Activated CD4-positive, alpha-beta memory T cell treated with anti-CD3 and anti-CD28 coated beads for 36 hours (primary cell): ENCODE data around the gene KCNK5. TPM values are rescaled to one million over a fixed set of nuclear protein-coding genes. Genes with fewer than 3 reads are reported as not detected.

Experiments used
- CTCF ChIA-PET: fragments of 350-600 bp; sonication (Branson Sonifier 250); formaldehyde crosslinking; loops from one replicate; lab custom pipeline; 2021; ENCODE audit warnings: antibody characterized with exemption, inconsistent platforms; lab: Charles Lee
- POLR2A ChIA-PET: fragments of 350-600 bp; sonication (Branson Sonifier 250); formaldehyde crosslinking; loops from one replicate; lab custom pipeline; 2021; ENCODE audit warnings: antibody characterized with exemption; lab: Charles Lee
- DNase-seq: peaks from one replicate; pipeline ENCODE4 v3.0.0-alpha.2; 2020
- H3K27ac Mint-ChIP-seq: one replicate; pipeline ENCODE4 v1.8.0; 2021; ENCODE audit warnings: mixed read lengths
- H3K27me3 Mint-ChIP-seq: one replicate; pipeline ENCODE4 v1.8.0; 2021; ENCODE audit warnings: mixed read lengths
- H3K36me3 Mint-ChIP-seq: one replicate; pipeline ENCODE4 v1.8.0; 2021; ENCODE audit warnings: mixed read lengths
- H3K4me1 Mint-ChIP-seq: one replicate; pipeline ENCODE4 v1.8.0; 2021; ENCODE audit warnings: low read depth, mixed read lengths
- H3K4me3 Mint-ChIP-seq: one replicate; pipeline ENCODE4 v1.8.0; 2021; ENCODE audit warnings: mild to moderate bottlenecking, mixed read lengths
- H3K9me3 Mint-ChIP-seq: one replicate; pipeline ENCODE4 v1.8.0; 2021; ENCODE audit warnings: mixed read lengths
- intact Hi-C: fragments of 100-400 bp; cut with micrococcal nuclease; formaldehyde crosslinking; loops from one replicate; pipeline ENCODE4 v1.15.1; 2023
- total RNA-seq, 2 experiments: library from RNA; stranded (reverse); gene quantifications; one replicate each; pipeline ENCODE4 v1.2.3, GENCODE V29; 2021

Gene KCNK5
- total RNA-seq, 2 experiments from 2014 or later, result 16.2 to 16.5 TPM

GRCh38 chr6:39213195-39213920 is 15.9 kb downstream of the KCNK5 start:
- H3K4me1 Mint-ChIP-seq, result peaks cover 20% of the 10 kb centered on the region
- ChIA-PET POLR2A (no interaction called here), CTCF (no interaction called here)
- H3K27ac Mint-ChIP-seq, result no peak overlapping the region
- no peaks in the 10 kb centered on the region for H3K9me3 Mint-ChIP-seq
- DNase-seq, result no peak
- intact Hi-C loops, result no loop called here
- H3K36me3 Mint-ChIP-seq, result peaks cover 19% of the 10 kb centered on the region
- H3K4me3 Mint-ChIP-seq, result no peak overlapping the region
- no peaks in the 10 kb centered on the region for H3K27me3 Mint-ChIP-seq

GRCh38 chr6:39211183-39211582 is 18.1 kb downstream of the KCNK5 start:
- intact Hi-C loops, result no loop called here
- Mint-ChIP-seq H3K27ac (no peak overlapping the region), H3K4me1 (peaks cover 17% of the 10 kb centered on the region), H3K9me3 (no peaks in the 10 kb centered on the region), H3K4me3 (no peak overlapping the region), H3K36me3 (peaks cover 19% of the 10 kb centered on the region), H3K27me3 (no peaks in the 10 kb centered on the region)
- CTCF ChIA-PET, result no interaction called here
- POLR2A ChIA-PET, result no interaction called here
- DNase-seq, result no peak

- Mint-ChIP-seq H3K27me3 (no peaks in the 10 kb centered on the region), H3K27ac (no peak overlapping the region), H3K4me1 (peaks cover 17% of the 10 kb centered on the region), H3K4me3 (no peak overlapping the region), H3K36me3 (peaks cover 19% of the 10 kb centered on the region), H3K9me3 (no peaks in the 10 kb centered on the region)
- intact Hi-C loops, result no loop called here
- no peak for DNase-seq
- ChIA-PET CTCF (no interaction called here), POLR2A (interaction anchor here (0.9 kb wide), 1 partner anchor 9 kb away, joined by 3 read pairs; no protein-coding TSS in a partner anchor)
These were observed 18.8 kb downstream of the KCNK5 start for GRCh38 chr6:39210450-39210849.

GRCh38 chr6:39209911-39210310 is 19.4 kb downstream of the KCNK5 start:
- Mint-ChIP-seq H3K9me3 (no peaks in the 10 kb centered on the region), H3K27me3 (no peaks in the 10 kb centered on the region), H3K4me1 (peaks cover 17% of the 10 kb centered on the region), H3K27ac (no peak overlapping the region), H3K36me3 (peaks cover 19% of the 10 kb centered on the region), H3K4me3 (no peak overlapping the region)
- ChIA-PET POLR2A (interaction anchor here (0.9 kb wide), 1 partner anchor 10 kb away, joined by 3 read pairs; no protein-coding TSS in a partner anchor), CTCF (no interaction called here)
- intact Hi-C loops, result no loop called here
- DNase-seq, result no peak

GRCh38 chr6:39209360-39209811 is 19.9 kb downstream of the KCNK5 start:
- H3K4me1 Mint-ChIP-seq, result peaks cover 17% of the 10 kb centered on the region
- intact Hi-C loops, result no loop called here
- H3K27me3 Mint-ChIP-seq, result no peaks in the 10 kb centered on the region
- H3K9me3 Mint-ChIP-seq, result no peaks in the 10 kb centered on the region
- H3K27ac Mint-ChIP-seq, result no peak overlapping the region
- CTCF ChIA-PET, result no interaction called here
- POLR2A ChIA-PET, result no interaction called here
- H3K4me3 Mint-ChIP-seq, result no peak overlapping the region
- peak; percentile 11 for DNase-seq
- peaks cover 16% of the 10 kb centered on the region for H3K36me3 Mint-ChIP-seq

- Mint-ChIP-seq H3K27me3 (no peaks in the 10 kb centered on the region), H3K9me3 (no peaks in the 10 kb centered on the region), H3K27ac (no peak overlapping the region), H3K36me3 (peaks cover 11% of the 10 kb centered on the region), H3K4me3 (no peak overlapping the region), H3K4me1 (peaks cover 17% of the 10 kb centered on the region)
- CTCF ChIA-PET, result interaction anchor here (0.8 to 1.0 kb wide), 2 partner anchors 94 to 334 kb away, joined by 3 to 4 read pairs; no protein-coding TSS in a partner anchor
- POLR2A ChIA-PET, result no interaction called here
- no peak for DNase-seq
- intact Hi-C loops, result no loop called here
These were observed 21.0 kb downstream of the KCNK5 start for GRCh38 chr6:39208223-39208739.

GRCh38 chr6:39207416-39208222 is 21.7 kb downstream of the KCNK5 start:
- intact Hi-C loops, result no loop called here
- H3K9me3 Mint-ChIP-seq, result no peaks in the 10 kb centered on the region
- no peak overlapping the region for H3K4me3 Mint-ChIP-seq
- no peak overlapping the region for H3K27ac Mint-ChIP-seq
- CTCF ChIA-PET, result interaction anchor here (0.8 to 1.0 kb wide), 2 partner anchors 95 to 333 kb away, joined by 3 to 4 read pairs; no protein-coding TSS in a partner anchor
- H3K36me3 Mint-ChIP-seq, result peaks cover 10% of the 10 kb centered on the region
- H3K27me3 Mint-ChIP-seq, result no peaks in the 10 kb centered on the region
- H3K4me1 Mint-ChIP-seq, result peaks cover 17% of the 10 kb centered on the region
- POLR2A ChIA-PET, result no interaction called here
- DNase-seq, result no peak

GRCh38 chr6:39206250-39206721 is 23.0 kb downstream of the KCNK5 start:
- POLR2A ChIA-PET, result interaction anchor here (0.6 kb wide), 1 partner anchor 20 kb away, joined by 4 read pairs; no protein-coding TSS in a partner anchor
- CTCF ChIA-PET, result no interaction called here
- H3K4me3 Mint-ChIP-seq, result no peak overlapping the region
- DNase-seq, result no peak
- H3K9me3 Mint-ChIP-seq, result no peaks in the 10 kb centered on the region
- intact Hi-C loops, result no loop called here
- peaks cover 9% of the 10 kb centered on the region for H3K36me3 Mint-ChIP-seq
- H3K4me1 Mint-ChIP-seq, result peaks cover 17% of the 10 kb centered on the region
- no peaks in the 10 kb centered on the region for H3K27me3 Mint-ChIP-seq
- H3K27ac Mint-ChIP-seq, result no peak overlapping the region

- POLR2A ChIA-PET, result no interaction called here
- H3K27ac Mint-ChIP-seq, result no peak overlapping the region
These were observed 24.5 kb downstream of the KCNK5 start for GRCh38 chr6:39204646-39205244.

GRCh38 chr6:39204160-39204495 is 25.1 kb downstream of the KCNK5 start:
- POLR2A ChIA-PET, result no interaction called here
- Mint-ChIP-seq H3K4me1 (peaks cover under 1% of the 10 kb centered on the region), H3K27ac (no peak overlapping the region), H3K9me3 (no peaks in the 10 kb centered on the region), H3K27me3 (no peaks in the 10 kb centered on the region), H3K4me3 (no peak overlapping the region), H3K36me3 (peaks cover 7% of the 10 kb centered on the region)
- CTCF ChIA-PET, result no interaction called here
- intact Hi-C loops, result no loop called here
- no peak for DNase-seq

More at GRCh38 chr6:39204646-39205244, 24.5 kb downstream of the KCNK5 start:
- H3K36me3 Mint-ChIP-seq, result peaks cover 8% of the 10 kb centered on the region
- intact Hi-C loops, result no loop called here
- no peaks in the 10 kb centered on the region for H3K27me3 Mint-ChIP-seq
- H3K4me1 Mint-ChIP-seq, result peaks cover 7% of the 10 kb centered on the region
- no peak for DNase-seq
- no peaks in the 10 kb centered on the region for H3K9me3 Mint-ChIP-seq
- CTCF ChIA-PET, result no interaction called here
- no peak overlapping the region for H3K4me3 Mint-ChIP-seq

- intact Hi-C loops, result no loop called here
- POLR2A ChIA-PET, result no interaction called here
- no peaks in the 10 kb centered on the region for H3K9me3 Mint-ChIP-seq
- CTCF ChIA-PET, result no interaction called here
- H3K27ac Mint-ChIP-seq, result no peak overlapping the region
- no peaks in the 10 kb centered on the region for H3K4me1 Mint-ChIP-seq
- H3K4me3 Mint-ChIP-seq, result no peak overlapping the region
- H3K27me3 Mint-ChIP-seq, result no peaks in the 10 kb centered on the region
- no peak for DNase-seq
- peaks cover 6% of the 10 kb centered on the region for H3K36me3 Mint-ChIP-seq
These were observed 25.7 kb downstream of the KCNK5 start for GRCh38 chr6:39203436-39204159.
